HL-60 (cell line): Measurements from ENCODE around the gene LRRC8D.

Source experiments
- CTCF ChIP-seq: IDR thresholded peaks from one replicate; pipeline ENCODE4 v1.5.1; 2011; ENCODE audit warnings: low read length, control low read depth, inconsistent platforms; ENCODE audit not compliant: insufficient read depth
- POLR2AphosphoS5 ChIP-seq: IDR thresholded peaks from 2 replicates; pipeline ENCODE4 v1.6.1; 2012; ENCODE audit warnings: low read depth

- no peak for TF ChIP-seq CTCF
- TF ChIP-seq POLR2AphosphoS5 = no peak
Measured at GRCh38 chr1:89882348-89883029, 61.7 kb downstream of the LRRC8D start.
